Natural killer cell (primary cell): ENCODE results near the gene TRIM23. TPM values are rescaled to one million over a fixed set of nuclear protein-coding genes. Genes with fewer than 3 reads are reported as not detected.

ENCODE experiments used
- ATAC-seq, 3 donors: fragments of 150-1000 bp in 2 of 3; fragments of 200-7000 bp in 1 of 3; cut with Tn5 transposase; 1 replicate in 1 of 3; 2 replicates in 2 of 3; pipeline ENCODE4 v1.10.0; 2021; ENCODE audit warnings: mild to moderate bottlenecking in 2 of 3, moderate library complexity in 2 of 3
- DNase-seq, 2 donors: peaks; one replicate each; pipeline versions ENCODE4 v3.0.0 to v3.0.0-alpha.2; 2013 to 2021; ENCODE audit warnings: mixed read lengths in 1 of 2
- H3K27ac ChIP-seq: one replicate; pipeline ENCODE4 v1.5.1; 2013; ENCODE audit warnings: mild to moderate bottlenecking, low read length
- H3K27me3 ChIP-seq: one replicate; pipeline ENCODE4 v1.6.1; 2013; ENCODE audit warnings: low read length; ENCODE audit not compliant: control insufficient read depth, insufficient read depth
- H3K36me3 ChIP-seq: one replicate; pipeline ENCODE4 v1.6.1; 2013; ENCODE audit warnings: low read length; ENCODE audit not compliant: control insufficient read depth, insufficient read depth
- H3K4me1 ChIP-seq: one replicate; pipeline ENCODE4 v1.6.1; 2013; ENCODE audit warnings: low read length; ENCODE audit not compliant: control insufficient read depth, insufficient read depth
- H3K4me3 ChIP-seq: one replicate; pipeline ENCODE4 v1.5.1; 2013; ENCODE audit warnings: low read length
- H3K9me3 ChIP-seq: one replicate; pipeline ENCODE4 v1.6.1; 2013; ENCODE audit warnings: low read length; ENCODE audit not compliant: control insufficient read depth, insufficient read depth
- H3K27ac Mint-ChIP-seq, 2 donors: one replicate each; pipeline ENCODE4 v1.8.0; 2022; ENCODE audit warnings: mild to moderate bottlenecking in 2 of 2, mixed read lengths in 2 of 2, moderate library complexity in 1 of 2
- H3K27me3 Mint-ChIP-seq, 2 donors: one replicate each; pipeline ENCODE4 v1.8.0; 2022; ENCODE audit warnings: low read depth in 2 of 2, mixed read lengths in 2 of 2
- H3K36me3 Mint-ChIP-seq: one replicate; pipeline ENCODE4 v1.8.0; 2022; ENCODE audit warnings: mixed read lengths
- H3K4me1 Mint-ChIP-seq, 2 donors: one replicate each; pipeline ENCODE4 v1.8.0; 2022; ENCODE audit warnings: mixed read lengths in 2 of 2
- H3K4me3 Mint-ChIP-seq: one replicate; pipeline ENCODE4 v1.8.0; 2022; ENCODE audit warnings: mild to moderate bottlenecking, moderate library complexity, mixed read lengths
- H3K9me3 Mint-ChIP-seq, 2 donors: one replicate each; pipeline ENCODE4 v1.8.0; 2022; ENCODE audit warnings: mixed read lengths in 2 of 2
- WGBS: methylation state at CpG from one replicate; pipeline ENCODE4 v1.1.7; 2013; ENCODE audit warnings: missing lambda C conversion rate; ENCODE audit not compliant: insufficient coverage; 5-methylcytosine and 5-hydroxymethylcytosine counted together
- intact Hi-C: fragments of 100-400 bp; cut with micrococcal nuclease; formaldehyde crosslinking; loops from one replicate; pipeline ENCODE4 v1.14.2; 2022
- total RNA-seq, 4 donors: library from RNA; stranded (reverse); fragments of 120-200 nt in 1 of 4; gene quantifications; one replicate each; pipeline versions ENCODE4 v1.2.3 to v1.2.4, GENCODE V29; 2013 to 2022
- TF ChIP-seq, protein P1 (sequence below): fragments of 200-600 bp; IDR thresholded peaks from one replicate; pipeline ENCODE4 v1.8.0; 2022; ENCODE audit warnings: antibody characterized with exemption

TRIM23 gene
- total RNA-seq, 3 donors from 2014 or later (not counting 1 experiment from before 2014, with no cell fraction given): 13.4 to 23.3 (median 18.8) TPM

DNA sequence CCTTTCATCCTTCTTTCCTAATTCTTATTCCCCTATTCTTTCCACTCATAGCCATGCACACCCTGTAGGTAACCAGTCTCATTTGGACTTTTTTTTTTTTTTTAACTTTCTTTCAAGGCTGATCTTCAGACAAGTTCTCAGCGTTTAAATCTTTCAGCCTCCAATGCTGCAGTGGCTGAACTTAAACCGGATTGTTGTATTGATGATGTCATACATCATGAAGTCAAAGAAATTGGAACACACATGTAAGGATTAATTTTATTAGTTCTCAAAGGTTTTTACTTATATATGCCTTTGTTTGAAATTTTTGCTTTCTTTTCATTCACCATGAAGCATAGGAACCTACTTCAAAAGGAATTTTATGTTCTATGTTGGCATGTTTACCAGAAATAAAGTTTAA, 22.8 kb upstream of the TRIM23 start:
- ATAC-seq: no peak
- WGBS: 100% methylated on average over 2 of the region's 2 CpGs

DNA sequence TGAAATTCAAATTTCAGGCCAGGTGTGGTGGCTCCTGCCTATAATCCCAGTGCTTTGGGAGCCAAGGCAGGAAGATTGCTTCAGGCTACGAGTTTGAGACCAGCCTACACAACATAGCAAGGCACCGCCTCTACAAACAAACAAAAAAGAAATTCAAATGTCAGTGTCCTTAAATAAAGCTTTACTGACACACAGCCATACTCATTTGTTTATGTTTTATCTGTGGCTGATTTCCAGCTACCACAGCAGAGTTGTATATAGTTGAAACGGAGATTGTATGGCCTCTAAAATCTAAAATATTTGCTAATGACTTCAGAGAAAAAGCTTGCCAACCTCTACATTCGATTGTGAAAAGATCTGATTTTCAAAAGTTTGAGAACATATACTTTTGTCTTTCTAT, 16.1 kb upstream of the TRIM23 start:
- H3K9me3 Mint-ChIP-seq: no peaks in the 10 kb centered on the region
- no peaks in the 10 kb centered on the region for H3K27me3 Mint-ChIP-seq
- intact Hi-C loops: no loop called here
- no peak overlapping the region for H3K4me3 Mint-ChIP-seq
- no peak for ATAC-seq
- no peak overlapping the region for H3K27ac Mint-ChIP-seq
- H3K36me3 ChIP-seq: peaks cover 31% of the 10 kb centered on the region
- H3K4me1 ChIP-seq: no peaks in the 10 kb centered on the region
- WGBS: 100% methylated on average over 2 of the region's 4 CpGs
- peaks cover 7% of the 10 kb centered on the region for H3K36me3 Mint-ChIP-seq
- no peaks in the 10 kb centered on the region for H3K27me3 ChIP-seq
- no peak for DNase-seq
- H3K4me1 Mint-ChIP-seq: no peaks in the 10 kb centered on the region
- TF ChIP-seq, protein P1, sequence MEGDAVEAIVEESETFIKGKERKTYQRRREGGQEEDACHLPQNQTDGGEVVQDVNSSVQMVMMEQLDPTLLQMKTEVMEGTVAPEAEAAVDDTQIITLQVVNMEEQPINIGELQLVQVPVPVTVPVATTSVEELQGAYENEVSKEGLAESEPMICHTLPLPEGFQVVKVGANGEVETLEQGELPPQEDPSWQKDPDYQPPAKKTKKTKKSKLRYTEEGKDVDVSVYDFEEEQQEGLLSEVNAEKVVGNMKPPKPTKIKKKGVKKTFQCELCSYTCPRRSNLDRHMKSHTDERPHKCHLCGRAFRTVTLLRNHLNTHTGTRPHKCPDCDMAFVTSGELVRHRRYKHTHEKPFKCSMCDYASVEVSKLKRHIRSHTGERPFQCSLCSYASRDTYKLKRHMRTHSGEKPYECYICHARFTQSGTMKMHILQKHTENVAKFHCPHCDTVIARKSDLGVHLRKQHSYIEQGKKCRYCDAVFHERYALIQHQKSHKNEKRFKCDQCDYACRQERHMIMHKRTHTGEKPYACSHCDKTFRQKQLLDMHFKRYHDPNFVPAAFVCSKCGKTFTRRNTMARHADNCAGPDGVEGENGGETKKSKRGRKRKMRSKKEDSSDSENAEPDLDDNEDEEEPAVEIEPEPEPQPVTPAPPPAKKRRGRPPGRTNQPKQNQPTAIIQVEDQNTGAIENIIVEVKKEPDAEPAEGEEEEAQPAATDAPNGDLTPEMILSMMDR: no peak
- H3K4me3 ChIP-seq: no peak overlapping the region
- H3K9me3 ChIP-seq: no peaks in the 10 kb centered on the region
- H3K27ac ChIP-seq: no peak overlapping the region

More for the DNA sequence above, 22.8 kb upstream of the TRIM23 start:
- H3K9me3 Mint-ChIP-seq: no peaks in the 10 kb centered on the region
- H3K4me3 ChIP-seq: no peak overlapping the region
- peak overlapping the region in 1 of 2 donors; percentile 7 for H3K27ac Mint-ChIP-seq
- no peak for DNase-seq
- H3K4me1 ChIP-seq: no peaks in the 10 kb centered on the region
- no peaks in the 10 kb centered on the region for H3K4me1 Mint-ChIP-seq
- H3K36me3 Mint-ChIP-seq: peaks cover 15% of the 10 kb centered on the region
- no peaks in the 10 kb centered on the region for H3K27me3 Mint-ChIP-seq
- TF ChIP-seq, protein P1: no peak
- intact Hi-C loops: no loop called here
- no peak overlapping the region for H3K27ac ChIP-seq
- H3K4me3 Mint-ChIP-seq: no peak overlapping the region
- no peaks in the 10 kb centered on the region for H3K27me3 ChIP-seq
- no peaks in the 10 kb centered on the region for H3K9me3 ChIP-seq
- peaks cover 14% of the 10 kb centered on the region for H3K36me3 ChIP-seq

DNA sequence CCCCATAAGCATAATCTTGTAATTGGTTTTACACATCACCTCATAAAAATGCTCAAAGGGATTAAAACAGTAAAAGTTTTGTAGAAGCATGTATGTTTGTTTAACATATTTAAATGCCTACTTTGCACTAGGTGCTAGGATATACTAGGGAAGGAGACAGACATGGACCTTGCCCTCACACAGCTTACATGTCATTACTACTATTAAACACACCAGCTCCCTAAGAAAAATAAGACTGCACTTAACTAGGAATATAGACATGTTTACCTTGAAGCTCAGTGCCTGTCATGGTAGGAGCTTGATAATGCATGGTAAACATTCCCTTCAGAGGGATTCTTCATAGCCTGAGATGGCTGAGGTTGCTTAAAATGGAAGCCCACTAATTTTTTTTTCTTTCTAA, 6.8 kb upstream of the TRIM23 start:
- Histone ChIP-seq H3K27me3 (no peaks in the 10 kb centered on the region), H3K4me3 (no peak overlapping the region), H3K27ac (no peak overlapping the region), H3K36me3 (peaks cover 17% of the 10 kb centered on the region), H3K9me3 (no peaks in the 10 kb centered on the region), H3K4me1 (no peaks in the 10 kb centered on the region)
- Mint-ChIP-seq H3K4me3 (no peak overlapping the region), H3K36me3 (peaks cover 6% of the 10 kb centered on the region), H3K9me3 (no peaks in the 10 kb centered on the region), H3K27me3 (no peaks in the 10 kb centered on the region), H3K27ac (no peak overlapping the region), H3K4me1 (peaks cover 1 to 2% of the 10 kb centered on the region in 2 donors)
- ATAC-seq (no peak), DNase-seq (no peak)
- intact Hi-C loops: no loop called here
- TF ChIP-seq, protein P1: no peak

DNA sequence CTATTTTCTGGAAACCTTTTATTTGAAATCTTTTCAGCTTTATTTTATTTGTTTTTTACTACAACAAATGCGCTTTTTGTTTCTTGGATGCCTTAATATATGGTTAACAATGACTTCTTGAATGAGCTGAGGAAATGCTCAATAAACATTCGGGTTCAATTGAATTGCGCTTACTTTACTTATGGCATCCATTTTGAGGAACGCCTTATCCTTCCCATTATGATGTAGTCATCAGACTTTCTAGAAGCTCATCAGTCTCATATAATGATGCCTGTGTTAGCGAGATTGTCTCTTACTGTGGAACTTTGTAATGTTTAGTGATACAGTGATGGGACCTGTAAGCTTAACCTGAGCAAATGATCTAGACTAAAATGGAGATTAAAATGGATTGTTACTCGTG, 1.6 kb upstream of the TRIM23 start:
- ATAC-seq: no peak
- H3K36me3 ChIP-seq: peaks cover 14% of the 10 kb centered on the region
- no peaks in the 10 kb centered on the region for H3K9me3 ChIP-seq
- H3K4me1 Mint-ChIP-seq: peaks cover 34 to 35% of the 10 kb centered on the region in 2 donors
- WGBS: 81% methylated on average over 4 of the region's 6 CpGs
- intact Hi-C loops: loop anchor here (2.0 kb wide), 2 partner anchors 299 to 519 kb away; partner anchors contain the start of gene SREK1
- peaks cover 6% of the 10 kb centered on the region for H3K36me3 Mint-ChIP-seq
- TF ChIP-seq, protein P1: no peak
- H3K4me3 ChIP-seq: no peak overlapping the region
- H3K27me3 ChIP-seq: no peaks in the 10 kb centered on the region
- no peak for DNase-seq
- no peak overlapping the region for H3K27ac ChIP-seq
- H3K27ac Mint-ChIP-seq: peak overlapping the region; percentile 96 to 99
- no peaks in the 10 kb centered on the region for H3K27me3 Mint-ChIP-seq
- H3K4me3 Mint-ChIP-seq: peak overlapping the region; percentile 94
- H3K4me1 ChIP-seq: peaks cover 7% of the 10 kb centered on the region
- H3K9me3 Mint-ChIP-seq: no peaks in the 10 kb centered on the region
